IPS-20b (cell line): Measurements from ENCODE around the gene TRPC1.

Source experiments
- H3K27ac ChIP-seq: one replicate; pipeline ENCODE4 v1.5.1; 2013; ENCODE audit warnings: low read length
- H3K27me3 ChIP-seq: 2 replicates; pipeline ENCODE4 v1.6.1; 2013; ENCODE audit warnings: mild to moderate bottlenecking, low read length, inconsistent platforms; ENCODE audit not compliant: insufficient read depth
- H3K36me3 ChIP-seq: 2 replicates; pipeline ENCODE4 v1.6.1; 2013; ENCODE audit warnings: low read depth, mild to moderate bottlenecking, inconsistent platforms, low read length, moderate library complexity; ENCODE audit not compliant: insufficient read depth
- H3K4me1 ChIP-seq: 2 replicates; pipeline ENCODE4 v1.6.1; 2013; ENCODE audit warnings: mild to moderate bottlenecking, control low read depth, inconsistent platforms, low read length, moderate library complexity; ENCODE audit not compliant: insufficient read depth
- H3K4me3 ChIP-seq: 2 replicates; pipeline ENCODE4 v1.5.1; 2013; ENCODE audit warnings: mild to moderate bottlenecking, low read length, inconsistent platforms
- H3K9ac ChIP-seq: 2 replicates; pipeline ENCODE4 v1.6.1; 2013; ENCODE audit warnings: low read depth, mild to moderate bottlenecking, inconsistent platforms, low read length, moderate library complexity
- H3K9me3 ChIP-seq: 2 replicates; pipeline ENCODE4 v1.6.1; 2013; ENCODE audit warnings: mild to moderate bottlenecking, low read depth, low read length, inconsistent platforms; ENCODE audit not compliant: insufficient read depth

TRPC1 gene

DNA sequence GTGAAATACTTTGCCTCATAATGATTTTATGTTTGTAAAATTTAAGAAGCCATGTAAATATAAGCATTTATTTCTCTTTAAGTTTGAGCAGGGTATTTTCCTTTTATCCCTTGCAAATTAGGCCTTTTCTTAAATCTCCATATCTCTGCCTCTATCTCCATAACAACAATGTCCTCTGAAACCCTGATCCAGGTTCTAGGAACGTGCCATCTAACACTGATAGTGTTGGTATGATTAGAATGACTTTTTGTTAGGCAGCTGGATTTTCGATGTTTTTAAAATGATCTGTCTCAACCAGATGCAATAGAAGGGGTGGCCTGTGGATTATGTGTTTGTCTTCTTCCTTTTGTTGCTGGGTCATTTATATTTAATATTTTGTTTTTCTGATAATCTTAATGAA, 77.9 kb downstream of the TRPC1 start:
- Histone ChIP-seq H3K9me3 (no peaks in the 10 kb centered on the region), H3K36me3 (peaks cover 15% of the 10 kb centered on the region), H3K27me3 (no peaks in the 10 kb centered on the region), H3K4me3 (no peak overlapping the region), H3K9ac (no peak overlapping the region), H3K4me1 (peaks cover 10% of the 10 kb centered on the region; the same call in 1 of the 2 replicates), H3K27ac (no peak overlapping the region)

DNA sequence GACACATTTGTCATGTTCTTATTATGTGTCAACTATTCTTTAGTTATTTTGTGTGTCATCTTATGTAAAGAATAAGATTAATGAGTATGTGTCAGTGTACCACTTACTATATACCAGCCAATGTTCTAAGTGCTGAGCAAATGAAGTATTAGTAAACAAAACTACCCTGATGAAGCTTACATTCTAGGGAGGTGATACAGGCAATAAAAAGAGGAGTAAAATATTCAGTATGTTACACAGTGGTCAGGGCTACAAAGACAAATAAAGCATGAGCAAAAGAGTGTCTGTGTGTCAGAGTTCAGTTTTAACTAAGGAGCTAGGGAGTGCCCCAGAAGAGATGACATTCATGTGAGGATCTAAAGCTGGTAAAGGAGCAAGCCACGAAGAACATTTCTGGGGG, 79.1 kb downstream of the TRPC1 start:
- Histone ChIP-seq H3K9me3 (no peaks in the 10 kb centered on the region), H3K4me3 (no peak overlapping the region), H3K36me3 (peaks cover 15% of the 10 kb centered on the region), H3K4me1 (peaks cover 10% of the 10 kb centered on the region; the same call in 1 of the 2 replicates), H3K9ac (no peak overlapping the region), H3K27ac (no peak overlapping the region), H3K27me3 (no peaks in the 10 kb centered on the region)

DNA sequence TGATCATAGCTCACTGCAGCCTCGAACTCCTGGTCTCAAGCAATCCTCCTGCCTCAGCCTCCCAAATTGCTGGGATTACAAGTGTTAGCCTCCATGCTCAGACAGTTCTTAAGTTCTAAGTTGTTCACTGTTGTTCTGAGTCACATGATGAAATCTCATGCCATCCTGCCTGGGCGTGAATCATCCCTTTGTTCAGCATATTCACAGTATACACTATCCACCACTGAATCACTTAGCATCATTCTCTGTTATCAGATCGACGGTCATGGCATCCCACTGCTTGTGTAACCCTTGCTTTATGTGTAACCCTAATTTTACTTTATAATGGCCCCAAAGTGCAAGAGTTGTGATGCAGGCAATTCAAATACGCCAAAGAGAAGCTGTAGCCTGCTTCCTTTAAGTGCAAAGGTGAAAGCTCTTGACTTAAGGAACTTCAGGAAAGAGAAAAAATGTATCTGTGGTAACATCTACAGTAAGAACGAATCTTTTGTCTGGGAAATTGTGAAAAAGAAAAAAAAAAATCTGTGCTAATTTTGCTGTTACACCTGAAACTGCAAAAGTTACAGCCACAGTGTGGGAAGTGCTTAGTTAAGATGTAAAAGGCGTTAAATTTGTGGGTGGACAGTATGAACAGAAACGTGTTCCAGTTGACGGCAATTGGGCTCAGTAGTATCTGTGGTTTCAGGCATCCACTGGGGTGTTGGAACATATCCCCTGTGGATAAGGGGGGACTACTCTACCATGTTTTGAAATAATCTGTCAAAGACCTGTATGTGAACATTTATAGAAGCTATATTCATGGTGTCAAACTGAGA, 84.5 kb downstream of the TRPC1 start:
- Histone ChIP-seq H3K9me3 (no peaks in the 10 kb centered on the region), H3K9ac (no peak overlapping the region), H3K4me3 (no peak overlapping the region), H3K27me3 (no peaks in the 10 kb centered on the region), H3K27ac (no peak overlapping the region), H3K4me1 (no peaks in the 10 kb centered on the region), H3K36me3 (peaks cover 15% of the 10 kb centered on the region)

DNA sequence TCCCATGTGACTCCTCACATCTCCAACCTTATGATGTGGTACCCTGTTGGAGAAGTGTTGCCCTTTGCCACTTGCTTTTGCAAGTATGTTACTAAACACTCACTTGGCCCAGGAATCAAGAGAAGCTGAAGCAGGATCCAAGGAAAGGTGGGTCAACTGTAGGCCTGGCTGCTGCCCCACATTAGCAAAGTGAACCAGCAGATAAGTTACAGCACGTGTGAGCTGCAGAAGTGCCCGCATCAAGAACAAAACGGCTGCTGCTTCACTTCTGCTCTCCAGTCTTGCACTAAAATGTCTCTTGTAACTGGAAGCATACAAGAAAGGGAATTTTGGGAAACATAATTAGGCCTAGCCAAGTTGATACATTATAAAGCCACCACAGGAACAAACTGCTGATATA, 85.4 kb downstream of the TRPC1 start:
- Histone ChIP-seq H3K4me1 (no peaks in the 10 kb centered on the region), H3K4me3 (no peak overlapping the region), H3K36me3 (peaks cover 15% of the 10 kb centered on the region), H3K9me3 (no peaks in the 10 kb centered on the region), H3K27me3 (no peaks in the 10 kb centered on the region), H3K9ac (no peak overlapping the region), H3K27ac (no peak overlapping the region)

DNA sequence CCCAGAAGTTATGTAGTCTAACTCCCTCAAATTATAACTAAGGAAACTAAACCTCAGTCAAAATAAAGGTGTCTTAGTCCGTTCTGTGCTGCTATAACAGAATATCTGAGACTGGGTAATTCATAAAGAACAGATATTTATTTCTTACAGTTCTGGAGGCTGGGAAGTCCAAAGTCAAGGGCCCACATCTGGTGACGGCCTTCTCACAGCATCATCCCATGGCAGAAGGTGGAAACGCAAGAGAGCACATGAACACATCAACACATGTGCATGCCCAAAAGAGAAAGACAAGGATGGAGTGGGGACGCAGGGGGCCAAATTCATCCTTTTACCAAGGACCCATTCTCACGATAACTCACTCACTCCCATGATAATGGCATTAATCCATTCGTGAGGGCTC, 92.0 kb downstream of the TRPC1 start:
- no peaks in the 10 kb centered on the region for H3K9me3 ChIP-seq

DNA sequence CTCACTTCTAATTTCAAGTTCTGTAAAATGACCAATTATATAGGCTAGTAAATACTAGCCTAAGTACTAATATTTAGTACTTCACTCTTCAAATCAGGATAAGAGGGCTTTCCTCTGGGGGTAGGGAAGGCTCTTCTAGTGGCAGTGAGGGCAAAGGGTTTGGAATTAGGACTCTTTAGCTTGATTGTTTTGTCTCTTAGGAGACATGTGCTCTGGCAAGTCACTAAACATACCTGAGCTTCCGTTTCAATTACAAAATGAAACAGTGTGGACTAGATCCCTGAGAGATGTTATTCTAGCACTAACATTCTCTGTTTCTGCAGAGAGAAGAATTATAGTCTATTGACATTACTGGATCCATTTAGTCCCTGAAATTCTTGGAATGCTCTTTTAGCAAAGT, 93.5 kb downstream of the TRPC1 start:
- Histone ChIP-seq H3K27me3 (no peaks in the 10 kb centered on the region), H3K9ac (no peak overlapping the region), H3K9me3 (no peaks in the 10 kb centered on the region), H3K27ac (no peak overlapping the region), H3K36me3 (peaks cover 9% of the 10 kb centered on the region), H3K4me3 (no peak overlapping the region), H3K4me1 (no peaks in the 10 kb centered on the region)

More for the DNA sequence above, 92.0 kb downstream of the TRPC1 start:
- peaks cover 9% of the 10 kb centered on the region for H3K36me3 ChIP-seq
- H3K9ac ChIP-seq: no peak overlapping the region
- H3K4me1 ChIP-seq: no peaks in the 10 kb centered on the region
- no peak overlapping the region for H3K4me3 ChIP-seq
- no peak overlapping the region for H3K27ac ChIP-seq
- no peaks in the 10 kb centered on the region for H3K27me3 ChIP-seq

DNA sequence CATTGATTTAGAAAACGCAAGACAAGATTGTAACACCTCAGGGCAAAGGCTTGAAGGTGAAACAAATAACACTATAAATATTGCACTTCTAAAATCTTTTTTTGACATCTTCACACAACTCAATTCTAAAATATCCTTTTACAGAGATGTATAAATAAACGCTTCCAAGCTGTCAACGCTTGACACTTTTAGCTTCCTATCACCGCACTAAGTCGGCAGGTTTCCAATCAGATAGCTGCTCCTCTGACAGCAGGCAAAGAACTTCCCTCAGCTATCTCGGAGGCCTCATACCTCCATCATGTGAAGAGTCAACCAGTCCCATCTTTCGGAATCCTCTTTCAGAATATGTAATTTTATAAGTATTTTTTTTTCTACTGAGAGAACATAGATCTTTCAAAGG, 94.1 kb downstream of the TRPC1 start:
- H3K4me1 ChIP-seq: no peaks in the 10 kb centered on the region
- no peak overlapping the region for H3K9ac ChIP-seq
- no peak overlapping the region for H3K27ac ChIP-seq
- H3K9me3 ChIP-seq: no peaks in the 10 kb centered on the region
- peaks cover 9% of the 10 kb centered on the region for H3K36me3 ChIP-seq
- H3K27me3 ChIP-seq: no peaks in the 10 kb centered on the region
- no peak overlapping the region for H3K4me3 ChIP-seq

DNA sequence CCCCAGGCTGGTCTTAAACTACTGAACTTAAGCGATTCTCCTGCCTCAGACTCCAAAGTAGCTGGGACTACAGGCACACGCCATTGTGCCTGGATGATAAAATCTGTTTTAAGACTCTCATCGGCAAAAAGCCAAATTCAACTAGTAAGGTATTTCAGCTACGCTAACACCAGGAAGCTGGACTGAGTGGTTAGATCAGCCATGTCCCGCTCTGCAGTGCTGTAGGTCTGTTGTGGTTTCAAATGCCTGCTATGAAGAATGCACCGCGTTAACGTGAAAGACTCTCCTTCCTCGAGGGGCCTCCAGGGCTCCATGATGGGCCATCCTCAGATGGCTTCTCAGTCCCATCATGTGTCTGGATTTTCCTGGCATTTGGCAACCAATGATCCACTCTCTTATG, 94.8 kb downstream of the TRPC1 start:
- no peaks in the 10 kb centered on the region for H3K9me3 ChIP-seq
- peaks cover 9% of the 10 kb centered on the region for H3K36me3 ChIP-seq
- no peak overlapping the region for H3K9ac ChIP-seq
- H3K27ac ChIP-seq: no peak overlapping the region
- H3K4me1 ChIP-seq: no peaks in the 10 kb centered on the region
- no peak overlapping the region for H3K4me3 ChIP-seq
- H3K27me3 ChIP-seq: no peaks in the 10 kb centered on the region

DNA sequence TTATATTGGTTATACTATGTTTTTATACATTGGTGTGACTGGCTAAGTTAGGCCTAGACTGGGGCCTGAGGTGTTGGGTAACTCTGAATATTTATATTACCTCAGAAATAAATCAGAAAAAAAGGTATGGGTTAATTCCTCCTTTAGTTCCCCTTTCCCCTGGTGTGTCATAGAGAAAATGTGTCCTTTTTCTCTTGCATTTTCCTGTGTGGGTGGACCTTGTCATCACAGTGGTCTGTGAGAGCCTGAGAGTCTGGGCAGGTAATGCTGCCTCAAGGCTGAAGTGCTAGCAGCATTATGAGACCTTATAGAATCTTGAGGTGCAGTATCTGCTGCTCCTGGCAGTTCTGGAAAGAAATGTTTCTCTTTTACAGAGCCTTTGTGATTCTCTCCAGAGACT, 95.3 kb downstream of the TRPC1 start:
- Histone ChIP-seq H3K36me3 (peaks cover 9% of the 10 kb centered on the region), H3K9ac (no peak overlapping the region), H3K4me1 (no peaks in the 10 kb centered on the region), H3K4me3 (no peak overlapping the region), H3K27me3 (no peaks in the 10 kb centered on the region), H3K27ac (no peak overlapping the region), H3K9me3 (no peaks in the 10 kb centered on the region)

DNA sequence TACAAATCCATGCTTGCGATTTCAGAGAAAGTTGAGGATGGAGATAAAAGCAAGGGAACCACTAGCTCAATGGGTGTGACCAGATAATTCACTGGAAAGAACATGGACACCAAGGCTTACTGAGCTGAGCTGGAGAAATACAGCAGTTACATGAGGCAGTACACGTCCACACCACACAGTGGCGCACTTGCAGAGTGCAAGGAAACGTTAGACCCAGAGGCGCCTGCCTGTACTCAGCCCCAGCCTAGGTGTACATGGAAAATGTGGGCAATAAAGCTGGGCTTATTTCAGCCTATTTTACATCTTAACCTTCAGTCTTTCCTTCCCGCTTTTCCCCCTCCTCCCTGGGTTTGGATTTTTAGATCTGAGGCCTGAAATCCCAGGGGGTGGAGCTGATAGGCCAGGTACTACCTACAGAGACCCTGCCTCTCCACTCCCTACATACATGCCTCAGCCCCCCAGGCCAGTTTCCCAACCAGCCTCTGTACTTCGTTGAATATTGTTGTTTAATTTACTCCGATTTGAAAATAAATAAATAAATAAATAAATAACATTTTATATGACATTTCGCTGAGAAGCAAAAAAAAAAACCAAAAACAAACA, 105.0 kb downstream of the TRPC1 start:
- Histone ChIP-seq H3K27me3 (no peaks in the 10 kb centered on the region), H3K4me3 (no peak overlapping the region), H3K27ac (no peak overlapping the region), H3K9ac (no peak overlapping the region), H3K9me3 (no peaks in the 10 kb centered on the region), H3K4me1 (no peaks in the 10 kb centered on the region), H3K36me3 (no peaks in the 10 kb centered on the region)

DNA sequence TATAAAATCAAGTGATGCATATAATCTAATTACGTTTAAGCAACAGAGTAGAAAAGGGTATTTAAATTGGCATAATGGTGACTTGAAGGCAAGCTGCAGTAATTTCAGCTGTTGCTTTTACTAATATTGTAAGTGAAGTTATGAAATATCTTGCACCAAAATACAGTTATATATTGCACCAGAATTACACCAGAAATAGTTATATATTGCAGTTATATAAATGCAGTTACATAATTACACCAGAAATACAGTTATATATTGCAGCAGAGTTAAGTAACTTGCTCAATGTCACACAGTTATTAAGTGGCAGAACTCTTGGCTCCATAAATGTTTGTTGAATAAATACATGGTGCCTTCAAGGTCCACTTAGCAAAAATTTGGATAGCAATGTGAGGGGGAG, 113.7 kb downstream of the TRPC1 start:
- Histone ChIP-seq H3K9me3 (peaks cover 5% of the 10 kb centered on the region; the same call in 1 of the 2 replicates), H3K36me3 (no peaks in the 10 kb centered on the region), H3K9ac (no peak overlapping the region), H3K4me1 (no peaks in the 10 kb centered on the region), H3K27ac (no peak overlapping the region), H3K4me3 (no peak overlapping the region), H3K27me3 (no peaks in the 10 kb centered on the region)

DNA sequence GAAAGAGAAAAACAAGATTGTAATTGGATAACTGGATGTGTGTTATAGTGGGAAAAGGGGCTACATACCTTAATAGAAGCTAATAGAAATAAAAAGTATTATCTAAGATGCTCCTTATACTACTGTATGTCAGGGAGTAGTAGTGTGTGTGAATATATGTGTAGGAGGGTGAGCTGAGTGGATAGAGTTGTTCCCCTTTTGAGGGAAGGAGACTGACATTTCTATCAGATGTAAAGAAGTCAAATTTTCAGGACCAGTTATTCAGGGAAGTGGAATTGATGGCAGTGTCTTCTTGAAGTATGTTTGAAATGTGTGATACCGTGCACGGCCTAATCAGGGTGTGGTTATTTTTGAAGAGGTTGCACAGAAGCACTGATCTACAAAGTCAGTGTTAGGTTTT, 116.0 kb downstream of the TRPC1 start:
- Histone ChIP-seq H3K9ac (no peak overlapping the region), H3K27me3 (no peaks in the 10 kb centered on the region), H3K4me1 (no peaks in the 10 kb centered on the region), H3K27ac (no peak overlapping the region), H3K36me3 (no peaks in the 10 kb centered on the region), H3K9me3 (peaks cover 5% of the 10 kb centered on the region; the same call in 1 of the 2 replicates), H3K4me3 (no peak overlapping the region)
